ENCODE data around the gene RCN2.
"Not testable (repeated sequence)": the region's sequence is repeated elsewhere in the genome, so short reads cannot be mapped to it uniquely, and the experiment has no call there.

The RCN2 gene

GRCh38 chr15:76932135-76932966 is 802 bp downstream of the RCN2 start:
- no peak for DNase-seq (ENCODE audit: low read depth)

GRCh38 chr15:76935620-76936019 is 4.1 kb downstream of the RCN2 start:
- no peak for DNase-seq (ENCODE audit: low read depth)

DNA sequence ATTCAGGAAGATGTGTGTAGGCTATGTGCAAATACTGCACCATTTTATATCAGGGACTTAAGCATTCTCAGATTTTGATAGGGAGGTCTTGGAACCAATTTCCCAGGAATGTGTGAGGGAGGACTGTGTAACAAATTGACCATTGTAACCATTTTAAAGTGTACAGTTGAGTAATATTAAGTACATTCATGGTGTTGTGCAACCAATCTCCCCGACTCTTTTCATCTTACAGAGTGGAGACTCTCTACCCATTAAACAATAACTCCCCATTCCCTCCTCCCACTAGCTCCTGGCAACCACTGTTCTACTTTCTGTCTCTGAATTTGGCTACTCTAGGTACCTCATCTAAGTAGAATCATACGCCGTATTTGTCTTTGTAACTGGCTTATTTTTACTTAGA is 5.1 kb downstream of the RCN2 start:
- DNase-seq (ENCODE audit: low read depth): no peak

DNA sequence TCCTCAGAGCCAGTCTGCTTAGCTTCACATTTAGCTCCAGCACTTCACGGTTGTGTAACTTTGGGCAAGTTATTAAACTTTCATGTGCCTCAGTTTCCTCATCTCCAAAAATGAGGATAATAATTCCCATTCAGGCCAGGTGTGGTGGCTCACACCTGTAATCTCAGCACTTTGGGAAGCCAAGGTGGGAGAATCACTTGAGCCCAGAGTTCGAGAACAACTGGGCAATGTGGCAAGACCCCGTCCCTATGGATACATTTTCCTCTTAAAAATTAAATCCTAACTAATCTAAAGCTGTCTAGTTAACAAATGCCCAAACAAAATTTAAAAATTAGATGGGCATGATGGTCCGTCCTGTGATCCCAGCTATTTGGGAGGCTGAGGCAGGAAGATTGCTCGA is 7.2 kb downstream of the RCN2 start:
- no peak for DNase-seq (ENCODE audit: low read depth)

- no peak for DNase-seq (ENCODE audit: low read depth)
These were observed 8.2 kb downstream of the RCN2 start for GRCh38 chr15:76939715-76940114.

GRCh38 chr15:76941636-76942035 is 10.1 kb downstream of the RCN2 start:
- DNase-seq (ENCODE audit: low read depth): no peak

DNA sequence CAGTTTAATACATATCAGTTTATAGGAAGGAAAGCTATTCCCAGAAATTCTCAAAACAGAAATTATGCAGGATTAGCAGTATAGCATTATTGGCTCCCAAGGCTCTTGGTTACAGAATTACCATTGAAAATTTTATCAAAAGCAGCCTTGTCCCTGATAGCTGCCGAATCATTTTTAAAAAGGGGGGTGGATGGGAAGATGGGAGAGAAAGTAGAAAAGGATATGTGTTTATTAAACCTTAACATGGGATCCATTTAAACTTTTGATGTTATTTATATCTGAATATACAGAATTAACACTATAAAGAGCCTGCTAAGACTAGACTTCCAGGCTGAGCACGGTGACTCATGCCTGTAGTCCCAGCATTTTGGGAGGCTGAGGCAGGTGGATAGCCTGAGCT is 10.8 kb downstream of the RCN2 start:
- no peak for DNase-seq (ENCODE audit: low read depth)

GRCh38 chr15:76945494-76946093 is 14.0 kb downstream of the RCN2 start:
- no peak for DNase-seq (ENCODE audit: low read depth)

DNA sequence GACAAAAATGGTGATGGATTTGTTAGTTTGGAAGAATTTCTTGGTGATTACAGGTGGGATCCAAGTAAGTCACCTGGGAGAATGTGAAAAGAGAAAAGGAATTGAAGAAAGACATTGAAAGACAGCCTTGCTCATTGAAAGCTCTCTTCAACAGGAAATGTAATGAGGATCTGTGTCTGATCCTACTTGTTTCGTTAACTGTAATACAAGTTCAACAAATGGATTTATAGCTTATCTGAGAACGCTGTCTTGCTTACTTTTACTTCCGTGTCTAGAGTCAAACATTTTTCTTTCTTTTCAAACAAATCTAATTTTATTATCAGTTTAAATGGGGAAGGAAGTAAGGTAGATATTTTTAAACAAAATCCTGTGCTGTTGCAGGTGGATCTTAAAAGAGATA is 15.9 kb downstream of the RCN2 start:
- DNase-seq (ENCODE audit: low read depth): no peak

DNA sequence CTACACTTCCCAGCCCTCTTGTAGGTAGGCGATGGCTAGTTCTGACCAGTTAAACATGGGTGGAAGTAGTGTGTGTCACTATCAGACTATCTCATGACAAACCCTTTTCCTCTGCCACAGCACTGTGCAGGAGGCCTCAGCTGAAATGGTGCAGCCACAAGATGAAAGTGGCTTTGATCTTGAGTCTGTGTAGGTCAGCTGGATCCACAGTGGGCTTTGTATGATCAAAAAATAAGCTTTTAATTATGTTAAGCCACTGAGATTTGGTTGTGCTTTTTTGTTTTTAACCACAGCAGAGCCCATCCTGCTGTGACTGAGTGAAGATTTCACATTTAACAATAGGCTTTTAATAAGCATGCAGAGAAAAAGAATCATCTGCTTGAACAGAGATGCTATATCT is 19.7 kb downstream of the RCN2 start:
- no peak for DNase-seq (ENCODE audit: low read depth)

GRCh38 chr15:76953913-76954312 is 22.4 kb downstream of the RCN2 start:
- DNase-seq (ENCODE audit: low read depth): no peak

DNA sequence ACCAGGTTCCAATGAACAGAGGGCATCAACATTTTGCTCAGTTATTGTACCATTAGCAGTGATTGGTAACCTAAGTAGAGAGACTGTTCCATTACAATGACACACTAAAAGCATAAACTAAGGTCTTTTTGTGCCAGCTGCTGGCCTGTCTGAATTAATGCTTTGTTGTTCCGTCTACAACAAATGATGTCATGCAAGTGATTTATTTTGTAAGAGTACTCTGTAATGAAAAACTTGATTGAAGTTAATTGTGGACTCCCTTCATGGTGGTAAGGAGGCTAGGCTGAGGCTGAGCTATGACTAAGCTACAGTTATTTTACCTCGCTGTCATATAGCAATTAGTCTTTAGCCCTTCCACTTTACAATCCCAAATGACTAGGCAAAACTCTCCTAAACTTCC is 23.2 kb downstream of the RCN2 start:
- no peak for DNase-seq (ENCODE audit: low read depth)

GRCh38 chr15:76961268-76962011 is 29.9 kb downstream of the RCN2 start:
- DNase-seq (ENCODE audit: low read depth): no peak

- no peak for DNase-seq (ENCODE audit: low read depth)
These were observed 30.9 kb downstream of the RCN2 start for GRCh38 chr15:76962337-76963013.

DNA sequence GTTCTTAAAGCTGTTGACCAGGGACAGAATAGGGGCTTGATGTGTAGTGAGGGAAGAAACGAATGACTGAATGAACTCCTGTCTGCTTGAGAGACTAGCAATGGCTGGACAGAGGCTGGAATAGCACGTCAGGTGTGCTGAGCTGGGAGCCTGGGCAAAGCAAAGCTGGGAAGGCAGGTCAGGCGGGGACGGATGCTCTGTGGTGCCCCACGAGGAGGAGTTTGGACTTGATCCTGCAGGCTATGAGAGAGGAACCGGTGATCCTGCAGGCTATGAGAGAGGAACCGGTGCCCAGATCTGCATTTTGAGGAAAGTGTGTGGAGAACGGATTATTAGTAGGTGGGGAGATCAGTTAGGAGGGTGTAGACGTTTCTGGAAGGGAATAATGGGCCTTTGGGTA is 32.0 kb downstream of the RCN2 start:
- no peak for DNase-seq (ENCODE audit: low read depth)

DNA sequence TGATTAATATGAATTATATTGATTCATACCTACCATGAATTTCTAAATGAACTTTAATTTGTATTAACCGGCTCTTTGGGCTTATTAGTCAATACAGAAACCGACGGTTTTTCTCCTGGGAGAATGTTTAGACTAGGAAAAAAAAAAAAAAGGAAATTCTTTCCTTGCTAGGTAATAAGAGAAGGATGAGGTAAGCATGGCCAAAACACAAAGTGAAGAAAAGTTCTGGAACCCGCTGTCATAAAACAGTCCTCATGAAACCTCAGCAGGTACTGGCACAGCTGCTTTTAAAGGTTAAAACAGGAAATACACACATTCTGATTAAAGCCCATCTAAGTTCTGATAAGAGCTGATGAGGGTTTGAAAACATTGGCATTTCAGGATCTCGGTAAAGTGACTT is 32.6 kb downstream of the RCN2 start:
- no peak for DNase-seq (ENCODE audit: low read depth)

DNA sequence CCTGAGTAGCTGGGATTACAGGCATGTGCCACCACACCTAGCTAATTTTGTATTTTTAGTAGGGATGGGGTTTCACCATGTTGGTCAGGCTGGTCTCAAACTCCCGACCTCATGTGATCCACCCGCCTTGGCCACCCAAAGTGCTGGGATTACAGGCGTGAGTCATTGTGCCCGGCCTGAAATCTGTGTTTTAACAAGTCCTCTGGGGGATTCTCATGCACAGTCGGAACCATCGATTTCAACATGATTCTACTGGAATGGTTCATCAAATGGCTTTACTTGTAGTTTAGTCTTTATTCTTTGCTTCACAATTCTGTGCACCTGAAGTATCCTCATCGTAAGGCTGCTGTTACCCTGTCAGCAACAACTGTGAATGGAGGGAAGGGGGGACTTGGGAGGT is 34.5 kb downstream of the RCN2 start:
- DNase-seq (ENCODE audit: low read depth): not testable (repeated sequence)

GRCh38 chr15:76967067-76967466 is 35.5 kb downstream of the RCN2 start:
- DNase-seq (ENCODE audit: low read depth): no peak

DNA sequence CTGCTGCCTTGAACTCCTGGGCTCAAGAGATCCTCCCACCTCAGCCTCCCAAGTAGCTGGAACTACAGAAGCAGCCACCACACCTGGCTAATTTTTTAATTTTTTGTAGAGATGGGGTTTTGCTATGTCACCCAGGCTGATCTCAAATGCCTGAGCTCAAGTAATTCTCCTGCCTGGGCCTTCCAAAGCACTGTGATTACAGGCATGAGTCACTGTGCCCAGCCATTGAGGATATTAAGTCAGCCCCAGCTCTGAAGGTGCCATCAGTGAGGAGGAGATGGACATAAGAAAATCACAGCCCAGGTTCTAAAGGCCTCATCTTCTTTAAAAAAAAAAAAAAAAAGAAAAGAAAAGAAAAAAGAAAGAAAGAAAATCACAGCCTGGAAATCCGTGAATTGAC is 36.8 kb downstream of the RCN2 start:
- DNase-seq (ENCODE audit: low read depth): no peak

- DNase-seq (ENCODE audit: low read depth): no peak
These were observed 41.1 kb downstream of the RCN2 start for GRCh38 chr15:76972389-76973361.

- DNase-seq (ENCODE audit: low read depth): no peak
These were observed 41.8 kb downstream of the RCN2 start for GRCh38 chr15:76973362-76973743.

Measured in GM04504 (cell line).